GM12878 (cell line): ENCODE measurements around the gene RBM44. TPM values are rescaled to one million over a fixed set of nuclear protein-coding genes. Genes with fewer than 3 reads are reported as not detected.

Source experiments
- ATAC-seq: fragments of 200-7000 bp; cut with Tn5 transposase; 3 replicates; pipeline ENCODE4 v1.9.1; 2020; ENCODE audit warnings: mild to moderate bottlenecking, moderate library complexity
- BruUV-seq: library from RNA; stranded (reverse); fragments of 400-500 nt; replicated peaks from 2 replicates; lab custom pipeline; 2021; lab: Mats Ljungman, UMichigan
- CTCF ChIA-PET: fragments of 300-600 bp; sonication (Branson Sonifier 250); formaldehyde crosslinking; extraction: SDS; loops from one replicate; lab custom pipeline; 2021; ENCODE audit warnings: inconsistent platforms; lab: Yijun Ruan, JAX
- POLR2A ChIA-PET: fragments of 350-600 bp; formaldehyde crosslinking; extraction: SDS; loops from one replicate; lab custom pipeline; 2021; ENCODE audit warnings: inconsistent platforms; lab: Charles Lee
- RAD21 ChIA-PET: fragments of 300-600 bp; sonication (Branson Sonifier 250); formaldehyde crosslinking; loops from one replicate; lab custom pipeline; 2023; ENCODE audit warnings: antibody characterized with exemption; ENCODE audit not compliant: unreplicated experiment; lab: Charles Lee
- SMC1A ChIA-PET: fragments of 300-600 bp; sonication (Branson Sonifier 250); formaldehyde crosslinking; loops from one replicate; lab custom pipeline; 2023; ENCODE audit not compliant: unreplicated experiment, uncharacterized antibody; lab: Charles Lee
- DNase-seq: peaks from one replicate; pipeline ENCODE4 v3.0.0-alpha.2; 2011; ENCODE audit warnings: low read depth, low spot score
- FAIRE-seq: peaks from 3 replicates; lab custom pipeline; 2011; peaks lifted over from hg19 to GRCh38; lab: Jason Lieb, UNC
- H2AFZ ChIP-seq: 2 replicates; pipeline ENCODE4 v1.6.0; 2011; ENCODE audit warnings: low read depth, low read length, control low read depth; ENCODE audit not compliant: control insufficient read depth
- H3K27ac ChIP-seq: 2 replicates; pipeline ENCODE4 v1.5.1; 2011; ENCODE audit warnings: control low read depth; ENCODE audit not compliant: control insufficient read depth, insufficient read depth
- H3K27me3 ChIP-seq, 2 experiments: replicated peaks in 1 of 2; 2 replicates each; pipeline versions ENCODE4 v1.6.0 to v1.6.1; 2011; ENCODE audit warnings: low read length in 1 of 2; ENCODE audit not compliant: control insufficient read depth in 2 of 2, insufficient read depth in 2 of 2
- H3K36me3 ChIP-seq, 2 experiments: 2 replicates each; pipeline ENCODE4 v1.5.1; 2011; ENCODE audit warnings: low read length in 1 of 2; ENCODE audit not compliant: control insufficient read depth in 2 of 2, insufficient read depth in 2 of 2
- H3K4me1 ChIP-seq: 2 replicates; pipeline ENCODE4 v1.6.1; 2011; ENCODE audit warnings: mild to moderate bottlenecking, low read length, moderate library complexity, mixed read lengths; ENCODE audit not compliant: control insufficient read depth, insufficient read depth
- H3K4me2 ChIP-seq: 2 replicates; pipeline ENCODE4 v1.6.0; 2011; ENCODE audit warnings: control low read depth; ENCODE audit not compliant: control insufficient read depth, insufficient read depth
- H3K4me3 ChIP-seq: fragments of 200-600 bp; sonication (generic); 2 replicates; pipeline ENCODE4 v1.5.1; 2016
- H3K79me2 ChIP-seq: 2 replicates; pipeline ENCODE4 v1.6.0; 2011; ENCODE audit warnings: low read length; ENCODE audit not compliant: control insufficient read depth, insufficient read depth
- H3K9ac ChIP-seq: 2 replicates; pipeline ENCODE4 v1.8.0; 2011; ENCODE audit warnings: low read length, control low read depth, mixed read lengths; ENCODE audit not compliant: control insufficient read depth, insufficient read depth
- H3K9me3 ChIP-seq: replicated peaks from 3 replicates; pipeline ENCODE4 v1.5.1; 2011; ENCODE audit warnings: mild to moderate bottlenecking, low read length; ENCODE audit not compliant: control insufficient read depth, insufficient read depth
- H4K20me1 ChIP-seq: 2 replicates; pipeline ENCODE4 v1.6.0; 2011; ENCODE audit not compliant: control insufficient read depth, insufficient read depth
- ATF2 ChIP-seq: IDR thresholded peaks from 2 replicates; pipeline ENCODE4 v1.6.1; 2012; ENCODE audit warnings: low read length, inconsistent platforms
- IKZF1 ChIP-seq: fragments of 450-650 bp; conservative IDR thresholded peaks from 2 replicates; pipeline ENCODE4 v1.6.1; 2017; ENCODE audit warnings: antibody characterized with exemption, mild to moderate bottlenecking
- POLR2AphosphoS5 ChIP-seq: IDR thresholded peaks from 2 replicates; pipeline ENCODE4 v1.6.1; 2011; ENCODE audit warnings: mild to moderate bottlenecking, low read length, inconsistent platforms
- PRDM15 ChIP-seq: fragments of 450-650 bp; formaldehyde crosslinking; IDR thresholded peaks from 2 replicates; pipeline ENCODE4 v1.4.0; 2020; ENCODE audit warnings: mild to moderate bottlenecking, moderate library complexity
- WGBS: methylation state at CpG from one replicate; pipeline ENCODE4 v1.1.6; 2016; ENCODE audit warnings: low lambda C conversion rate; ENCODE audit not compliant: insufficient replicate concordance, insufficient coverage; ENCODE audit errors: missing lambda C conversion rate; 5-methylcytosine and 5-hydroxymethylcytosine counted together
- in situ Hi-C: fragments of 300-500 bp; cut with MboI; formaldehyde crosslinking; loops from 9 replicates; pipeline ENCODE4 v1.14.3; 2018; ENCODE audit warnings: mixed read lengths
- intact Hi-C: fragments of 100-400 bp; cut with micrococcal nuclease; formaldehyde crosslinking; loops from one replicate; pipeline ENCODE4 v1.14.2; 2022; ENCODE audit not compliant: unreplicated experiment
- polyA plus RNA-seq, 11 experiments: library from polyadenylated mRNA; depleted of rRNA in 4 of 11; unstranded in 6 of 11; stranded (reverse) in 5 of 11; fragments of >200 nt; fragmentation: Nextera tagmentation in 4 of 11; fragmentation: Illumina TruSeq in 1 of 11; extraction: Ambion mirVana in 4 of 11; extraction: Trizol in 1 of 11; gene quantifications; 1 replicate in 1 of 11; 2 replicates in 10 of 11; pipeline versions ENCODE4 v1.2.1 to v1.2.3, GENCODE V29; 2011 to 2016; ENCODE audit warnings: inconsistent platforms in 2 of 11, missing spikeins in 2 of 11, low read depth in 1 of 11
- total RNA-seq, 4 experiments: library from RNA; depleted of rRNA in 3 of 4; stranded (reverse); fragments of >200 nt in 3 of 4; fragmentation: Illumina TruSeq in 1 of 4; extraction: Trizol in 1 of 4; gene quantifications; 2 replicates each; pipeline versions ENCODE4 v1.2.1 to v1.2.3, GENCODE V29; 2013 to 2021

The RBM44 gene
- total and polyA plus RNA-seq, 10 of the 15 experiments (the other 5 are each of a cell fraction or from before 2014, with no cell fraction given): 0.14 to 1.4 (median 0.62) TPM; not detected in 1

GRCh38 chr2:237886685-237887481 lies 88.3 kb downstream of the RBM44 start:
- intact Hi-C loops: no loop called here
- Histone ChIP-seq H3K4me3 (no peak overlapping the region), H2AFZ (no peak overlapping the region), H3K9ac (no peak overlapping the region), H3K27ac (no peak overlapping the region)
- ATAC-seq: no peak
- WGBS: 38% methylated on average over 23 of the region's 23 CpGs
- TF ChIP-seq PRDM15 (CRISPR knock-in tag) (no peak), ATF2 (no peak), POLR2AphosphoS5 (no peak), IKZF1 (0 out of 2 replicates have a peak, but pooled peaks have one; percentile 25)
- TF ChIP-seq, all 136 proteins: peak for 1
- ChIA-PET SMC1A (no interaction called here), POLR2A (no interaction called here), CTCF (no interaction called here), RAD21 (interaction anchor here (1.0 kb wide), 1 partner anchor 18 kb away, joined by 4 read pairs; no protein-coding TSS in a partner anchor)
- in situ Hi-C loops: no loop called here
- Histone ChIP-seq H4K20me1 (no peaks in the 10 kb centered on the region), H3K4me1 (no peaks in the 10 kb centered on the region), H3K9me3 (no peaks in the 10 kb centered on the region), H3K79me2 (no peaks in the 10 kb centered on the region), H3K36me3 (no peaks in the 10 kb centered on the region), H3K27me3 (no peaks in the 10 kb centered on the region), H3K4me2 (no peak overlapping the region)
- no TSS peak for BruUV-seq
- DNase-seq (no peak), FAIRE-seq (no peak)
